ENCODE results near the gene VPS4A.
"Not testable (repeated sequence)": the region's sequence is repeated elsewhere in the genome, so short reads cannot be mapped to it uniquely, and the experiment has no call there.

The VPS4A gene

DNA sequence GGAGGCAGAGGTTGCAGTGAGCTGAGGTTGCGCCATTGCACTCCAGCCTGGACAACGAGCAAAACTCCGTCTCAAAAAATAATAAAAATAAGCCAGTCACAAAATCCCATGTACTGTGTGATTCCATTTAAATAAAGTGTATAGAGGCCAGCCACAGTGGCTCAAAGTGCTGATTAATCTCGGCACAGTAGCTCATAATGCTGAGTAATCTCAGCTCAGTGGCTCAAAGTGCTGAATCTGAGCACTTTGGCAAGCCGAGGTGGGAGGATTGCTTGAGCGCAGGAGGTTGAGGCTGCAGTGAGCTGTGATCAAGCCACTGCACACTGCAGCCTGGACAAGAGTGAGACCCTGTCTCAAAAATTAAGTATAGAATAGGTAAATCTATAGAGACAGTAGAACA, 35.5 kb downstream of the VPS4A start:
- peaks cover 7 to 8% of the 10 kb centered on the region in 2 donors for H3K4me1 Mint-ChIP-seq
- H3K36me3 Mint-ChIP-seq = peaks cover 31 to 48% of the 10 kb centered on the region in 2 donors
- no peaks in the 10 kb centered on the region for H3K9me3 Mint-ChIP-seq
- H3K4me3 Mint-ChIP-seq = no peak overlapping the region
- no peaks in the 10 kb centered on the region for H3K27me3 Mint-ChIP-seq
- H3K27ac Mint-ChIP-seq = no peak overlapping the region
- ATAC-seq (replicated peaks) = no peak
- no peak for DNase-seq

DNA sequence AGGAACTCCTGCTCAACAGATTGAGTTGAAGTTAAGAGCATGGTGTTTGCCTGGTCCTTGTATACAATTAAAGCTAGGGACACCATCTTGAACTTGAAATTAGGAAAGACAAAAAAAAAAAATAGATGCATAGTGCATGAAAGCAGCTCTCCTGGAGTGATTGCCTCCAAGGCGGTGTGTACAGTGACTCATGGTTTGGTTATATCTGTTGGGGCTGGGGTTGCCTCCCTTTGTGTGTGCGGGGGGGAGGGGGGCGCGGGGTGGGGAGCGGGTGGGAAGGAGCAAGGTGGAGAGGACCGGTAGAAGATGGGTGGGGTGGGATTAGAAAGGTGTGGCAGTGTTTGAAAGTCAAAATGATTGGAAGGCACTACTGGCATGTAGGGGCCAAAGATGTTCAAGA, 37.1 kb downstream of the VPS4A start:
- DNase-seq (no peak), ATAC-seq (replicated peaks) (no peak)
- H3K36me3 Mint-ChIP-seq = peaks cover 32 to 54% of the 10 kb centered on the region in 2 donors
- peaks cover 5 to 8% of the 10 kb centered on the region in 2 donors for H3K4me1 Mint-ChIP-seq
- H3K27ac Mint-ChIP-seq = no peak overlapping the region
- no peaks in the 10 kb centered on the region for H3K27me3 Mint-ChIP-seq
- H3K9me3 Mint-ChIP-seq = no peaks in the 10 kb centered on the region
- no peak overlapping the region for H3K4me3 Mint-ChIP-seq

DNA sequence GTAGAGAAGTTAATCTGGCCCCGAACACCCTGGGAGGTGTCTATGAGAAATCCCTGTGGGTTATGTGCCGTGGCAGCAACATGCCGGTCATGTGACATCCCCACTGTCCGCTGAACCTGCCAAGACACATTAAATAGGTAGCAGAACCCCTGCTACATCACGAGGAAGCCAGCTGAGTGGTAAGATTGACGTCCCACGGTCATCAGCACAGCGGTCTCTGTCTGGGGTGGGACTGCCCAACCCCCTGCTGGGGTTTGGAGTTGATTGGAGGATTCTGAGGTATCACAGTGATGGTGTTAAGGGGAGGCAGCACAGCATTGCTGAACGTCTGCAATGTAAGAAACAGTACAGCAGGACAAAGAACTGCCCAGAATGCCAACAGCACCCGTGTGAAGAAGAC, 38.4 kb downstream of the VPS4A start:
- ATAC-seq (replicated peaks) (no peak), DNase-seq (no peak)
- Mint-ChIP-seq H3K4me3 (no peak overlapping the region), H3K27ac (peak overlapping the region; percentile 14), H3K36me3 (peaks cover 31 to 50% of the 10 kb centered on the region in 2 donors), H3K9me3 (no peaks in the 10 kb centered on the region), H3K4me1 (peaks cover 5 to 8% of the 10 kb centered on the region in 2 donors), H3K27me3 (no peaks in the 10 kb centered on the region)

DNA sequence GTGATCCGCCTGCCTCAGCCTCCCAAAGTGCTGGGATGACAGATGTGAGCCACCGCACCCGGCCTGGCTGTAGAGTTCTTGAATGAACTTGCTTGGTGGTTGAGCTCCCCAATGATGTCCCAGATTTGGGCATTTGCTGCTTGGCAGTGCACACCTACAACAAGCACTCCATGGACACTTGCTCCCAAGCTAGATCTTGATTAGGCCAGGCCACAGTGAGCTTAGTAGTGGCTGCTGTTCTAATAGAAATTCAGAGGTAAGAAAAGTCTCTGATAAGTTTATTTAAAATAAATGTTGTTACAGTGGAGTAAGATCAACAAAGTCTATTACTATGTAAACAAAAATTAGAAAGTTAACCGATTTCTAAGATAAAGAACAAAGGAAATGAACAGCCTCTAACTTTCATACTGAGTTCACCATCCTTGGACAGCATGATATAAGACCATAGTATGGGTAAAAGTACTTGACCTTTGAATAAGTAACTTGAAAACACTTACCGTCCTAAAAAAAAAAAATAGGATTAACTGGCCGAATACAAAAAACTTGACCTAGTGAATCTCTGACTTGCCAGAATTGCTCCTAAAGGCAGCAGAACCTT, 39.5 kb downstream of the VPS4A start:
- Mint-ChIP-seq H3K4me1 (peaks cover 3 to 7% of the 10 kb centered on the region in 2 donors), H3K36me3 (peaks cover 36 to 50% of the 10 kb centered on the region in 2 donors), H3K27me3 (no peaks in the 10 kb centered on the region), H3K4me3 (no peak overlapping the region), H3K27ac (no peak overlapping the region), H3K9me3 (no peaks in the 10 kb centered on the region)
- no peak for DNase-seq
- no peak for ATAC-seq (replicated peaks)

DNA sequence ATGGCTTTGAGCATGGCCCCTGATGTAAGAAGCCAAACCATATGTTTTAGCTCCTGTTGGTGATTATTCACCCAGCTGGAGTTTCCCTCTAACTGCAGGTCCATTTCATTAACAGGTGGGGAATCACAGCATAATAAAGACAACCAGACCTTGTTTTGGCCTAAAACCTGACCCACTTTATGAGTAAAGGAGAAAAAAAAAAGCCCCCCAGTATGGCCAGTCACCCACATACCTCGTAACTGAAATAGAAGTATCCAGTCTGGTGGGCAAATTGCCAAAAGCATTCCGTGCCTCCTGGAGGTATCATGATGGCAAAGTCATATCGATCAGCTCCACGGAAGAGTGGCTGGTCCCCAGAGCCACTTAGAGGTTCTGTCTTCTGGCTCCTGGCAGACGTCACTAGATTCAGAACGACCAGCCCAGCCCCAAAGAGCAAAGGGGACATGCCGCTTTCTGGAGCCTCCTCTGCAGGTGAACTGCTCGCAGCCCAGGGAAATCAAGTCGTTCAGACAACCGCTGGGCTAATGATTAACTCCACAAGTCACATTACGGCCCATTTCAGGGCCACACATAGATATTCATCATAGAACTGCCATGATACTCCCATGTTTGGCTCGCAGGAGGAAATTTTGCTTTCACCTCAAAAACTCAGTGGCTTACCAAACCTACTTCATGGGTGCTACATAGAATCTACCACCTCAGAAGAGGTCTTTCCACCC, 40.3 kb downstream of the VPS4A start, which contains the start of gene TMED6:
Gene TMED6 (minus strand): TSS at position 478 of the 719 bp plus-strand sequence. CDS start 33 bp downstream, at position 445.
- Mint-ChIP-seq H3K27me3 (no peaks in the 10 kb centered on the region), H3K36me3 (peaks cover 39 to 51% of the 10 kb centered on the region in 2 donors), H3K9me3 (no peaks in the 10 kb centered on the region), H3K27ac (no peak within 1 kb of the TSS), H3K4me1 (peaks cover 0 to 2% of the 10 kb centered on the region in 2 donors), H3K4me3 (no peak within 1 kb of the TSS)
- DNase-seq (no peak), ATAC-seq (replicated peaks) (no peak)

DNA sequence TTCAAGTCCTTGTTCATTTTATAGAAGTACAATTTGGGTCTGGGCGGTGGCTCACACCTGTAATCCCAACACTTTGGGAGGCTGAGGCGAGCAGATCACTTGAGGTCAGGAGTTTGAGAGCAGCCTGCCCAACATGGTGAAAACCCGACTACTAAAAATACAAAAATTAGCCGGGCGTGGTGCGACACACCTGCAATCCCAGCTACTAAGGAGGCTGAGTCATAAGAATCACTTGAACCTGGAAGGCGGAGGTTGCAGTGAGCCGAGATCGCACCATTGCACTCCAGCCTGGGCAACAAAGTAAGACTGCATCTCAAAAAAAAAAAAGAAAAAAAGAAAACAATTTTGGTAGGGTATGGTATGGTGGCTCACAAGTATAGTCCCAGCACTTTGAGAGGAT, 48.9 kb downstream of the VPS4A start:
- H3K27ac Mint-ChIP-seq; H3K27me3 Mint-ChIP-seq; H3K9me3 Mint-ChIP-seq; DNase-seq; ATAC-seq (replicated peaks); H3K4me3 Mint-ChIP-seq: not testable (repeated sequence)
- Mint-ChIP-seq H3K4me1 (peaks cover 16 to 25% of the 10 kb centered on the region in 2 donors), H3K36me3 (peaks cover 43 to 57% of the 10 kb centered on the region in 2 donors)

DNA sequence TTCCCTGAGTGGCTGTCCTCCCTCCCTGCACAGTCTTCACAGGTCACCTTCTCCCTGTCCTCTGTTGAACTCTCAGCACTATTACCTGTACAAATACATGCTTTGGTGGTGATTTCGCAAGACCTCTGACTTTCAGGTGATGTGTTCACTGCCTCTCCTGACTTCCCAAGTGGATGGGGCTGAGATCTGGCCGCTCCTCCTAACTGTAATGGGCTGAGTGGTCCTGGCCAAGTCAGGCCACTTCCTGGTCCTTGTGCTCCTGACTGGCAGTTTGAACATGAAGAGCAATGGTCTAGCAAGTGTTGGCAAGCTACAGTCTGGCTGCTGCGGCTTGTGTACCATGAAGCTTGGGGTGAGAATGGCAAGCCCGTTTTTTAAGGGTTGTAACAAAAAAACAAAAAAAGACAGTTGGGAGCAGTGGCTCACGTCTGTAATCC, 52.1 kb downstream of the VPS4A start:
- Mint-ChIP-seq H3K27me3 (no peaks in the 10 kb centered on the region), H3K9me3 (no peaks in the 10 kb centered on the region), H3K27ac (peak overlapping the region; percentile 6), H3K4me1 (peaks cover 10 to 16% of the 10 kb centered on the region in 2 donors), H3K4me3 (no peak overlapping the region), H3K36me3 (peaks cover 46 to 67% of the 10 kb centered on the region in 2 donors)
- no peak for ATAC-seq (replicated peaks)
- DNase-seq = no peak

DNA sequence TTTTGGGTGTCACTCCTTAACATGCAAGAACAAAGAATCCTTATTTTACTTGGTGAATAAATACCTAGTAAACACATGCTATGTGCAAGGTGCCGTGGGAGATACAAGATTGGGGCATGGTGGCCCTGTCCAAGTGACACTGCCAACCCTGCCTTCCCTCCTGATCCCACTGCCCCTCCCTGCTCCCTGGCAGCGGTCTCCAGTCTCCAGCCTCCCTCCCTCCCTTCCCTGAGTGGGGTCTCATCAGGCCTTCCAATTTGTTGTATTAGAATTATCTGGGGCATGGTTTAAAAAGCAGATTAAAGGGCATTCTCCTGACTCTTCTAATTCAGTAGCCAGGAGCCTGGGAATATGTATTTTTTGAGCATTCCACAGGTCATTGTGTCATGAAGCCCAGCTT, 52.9 kb downstream of the VPS4A start:
- H3K4me1 Mint-ChIP-seq = peaks cover 10 to 16% of the 10 kb centered on the region in 2 donors
- no peaks in the 10 kb centered on the region for H3K27me3 Mint-ChIP-seq
- H3K9me3 Mint-ChIP-seq = no peaks in the 10 kb centered on the region
- DNase-seq (no peak), ATAC-seq (replicated peaks) (no peak)
- H3K36me3 Mint-ChIP-seq = peaks cover 49 to 66% of the 10 kb centered on the region in 2 donors
- H3K27ac Mint-ChIP-seq = no peak overlapping the region
- H3K4me3 Mint-ChIP-seq = no peak overlapping the region

DNA sequence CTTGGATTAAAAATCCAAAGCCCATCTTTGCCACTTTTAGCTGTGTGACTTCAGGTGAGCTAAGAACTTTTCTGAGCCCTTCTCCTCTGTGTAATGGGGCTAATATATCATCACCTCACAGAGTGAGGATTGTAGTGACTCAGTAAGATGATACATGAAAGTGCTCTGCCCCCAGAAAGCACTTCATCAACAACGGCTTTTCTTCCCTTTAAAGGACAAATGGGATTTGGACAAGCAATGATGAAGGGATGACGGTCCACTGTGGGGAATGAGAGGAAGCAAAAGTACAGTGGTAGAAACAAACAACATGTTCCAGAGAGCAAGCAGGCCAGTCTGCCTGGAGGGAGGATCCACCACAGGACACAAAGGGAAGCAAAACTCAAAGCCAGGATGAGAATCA, 54.8 kb downstream of the VPS4A start:
- DNase-seq = no peak
- Mint-ChIP-seq H3K4me1 (peaks cover 24 to 25% of the 10 kb centered on the region in 2 donors), H3K27me3 (no peaks in the 10 kb centered on the region), H3K9me3 (peaks cover 0 to 4% of the 10 kb centered on the region in 2 donors), H3K36me3 (peaks cover 59 to 71% of the 10 kb centered on the region in 2 donors), H3K27ac (no peak overlapping the region), H3K4me3 (no peak overlapping the region)
- ATAC-seq (replicated peaks) = no peak

DNA sequence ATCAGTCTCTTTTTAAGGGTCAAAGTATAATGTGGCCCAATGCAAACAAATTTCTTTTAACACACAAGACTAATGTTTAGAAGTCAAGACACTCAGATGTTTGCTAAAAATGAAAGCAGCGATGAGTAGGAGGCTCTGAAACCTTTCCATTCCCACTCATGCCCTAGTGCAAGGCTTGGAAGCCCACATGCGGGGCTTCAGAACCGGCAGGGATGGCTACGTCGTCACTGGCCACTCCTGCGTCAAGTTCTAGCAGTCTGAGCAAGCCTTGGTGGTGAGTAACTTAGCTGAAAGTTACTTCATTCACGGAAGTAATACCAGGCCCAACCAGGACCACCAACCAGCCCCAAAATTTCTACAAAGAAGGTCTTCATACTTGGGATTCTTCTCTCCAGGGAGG, 55.3 kb downstream of the VPS4A start:
- Mint-ChIP-seq H3K4me3 (no peak overlapping the region), H3K27ac (peak overlapping the region; percentile 37), H3K27me3 (no peaks in the 10 kb centered on the region), H3K9me3 (peaks cover 0 to 4% of the 10 kb centered on the region in 2 donors), H3K4me1 (peaks cover 24 to 27% of the 10 kb centered on the region in 2 donors), H3K36me3 (peaks cover 56 to 68% of the 10 kb centered on the region in 2 donors)
- ATAC-seq (replicated peaks) (no peak), DNase-seq (no peak)

DNA sequence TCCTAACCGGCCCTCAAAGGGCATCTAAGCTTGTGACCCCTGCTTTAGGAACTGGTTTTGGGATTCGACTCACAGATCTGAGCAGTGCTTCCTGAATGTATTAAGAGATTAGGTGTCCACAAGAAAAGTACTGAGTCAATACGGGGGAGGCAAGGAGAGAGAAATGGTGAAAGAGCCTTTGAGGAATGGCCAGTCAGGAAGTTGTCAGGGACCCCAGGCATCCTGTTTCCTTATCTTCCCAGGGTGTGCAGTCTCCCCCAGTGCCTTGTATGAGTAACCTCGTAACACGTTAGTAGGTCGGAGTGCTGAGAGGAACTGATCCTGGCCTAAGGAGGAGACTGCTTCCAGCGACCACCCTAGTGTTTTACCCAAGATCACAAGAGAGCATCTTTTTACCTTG, 56.8 kb downstream of the VPS4A start:
- Mint-ChIP-seq H3K36me3 (peaks cover 54 to 69% of the 10 kb centered on the region in 2 donors), H3K27ac (peak overlapping the region; percentile 75), H3K27me3 (no peaks in the 10 kb centered on the region)

DNA sequence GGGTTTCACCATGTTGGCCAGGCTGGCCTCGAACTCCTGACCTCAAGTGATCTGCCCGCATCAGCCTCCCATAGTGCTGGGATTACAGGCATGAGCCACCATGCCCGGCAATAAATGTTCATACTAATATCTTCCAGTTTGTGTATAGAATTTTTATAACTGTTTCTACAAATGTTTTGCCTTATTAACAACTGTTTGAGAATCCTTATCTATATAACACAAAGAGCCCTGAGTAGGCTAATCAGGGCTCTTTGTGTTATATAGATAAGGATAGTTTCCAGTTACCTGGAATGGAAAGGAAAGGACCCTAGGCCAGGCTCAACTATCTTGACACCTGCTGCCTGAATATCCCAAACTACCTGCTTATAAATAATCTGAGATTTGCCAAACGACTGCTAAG, 57.7 kb downstream of the VPS4A start:
- ATAC-seq (replicated peaks) (no peak), DNase-seq (no peak)
- Mint-ChIP-seq H3K9me3 (peaks cover 0 to 4% of the 10 kb centered on the region in 2 donors), H3K4me3 (no peak overlapping the region), H3K27ac (peak overlapping the region; percentile 47), H3K36me3 (peaks cover 50 to 67% of the 10 kb centered on the region in 2 donors), H3K4me1 (peaks cover 29 to 42% of the 10 kb centered on the region in 2 donors), H3K27me3 (no peaks in the 10 kb centered on the region)

More for the DNA sequence above, 56.8 kb downstream of the VPS4A start:
- H3K4me3 Mint-ChIP-seq = no peak overlapping the region
- peaks cover 21 to 38% of the 10 kb centered on the region in 2 donors for H3K4me1 Mint-ChIP-seq
- H3K9me3 Mint-ChIP-seq = peaks cover 0 to 4% of the 10 kb centered on the region in 2 donors
- DNase-seq (no peak), ATAC-seq (replicated peaks) (no peak)

DNA sequence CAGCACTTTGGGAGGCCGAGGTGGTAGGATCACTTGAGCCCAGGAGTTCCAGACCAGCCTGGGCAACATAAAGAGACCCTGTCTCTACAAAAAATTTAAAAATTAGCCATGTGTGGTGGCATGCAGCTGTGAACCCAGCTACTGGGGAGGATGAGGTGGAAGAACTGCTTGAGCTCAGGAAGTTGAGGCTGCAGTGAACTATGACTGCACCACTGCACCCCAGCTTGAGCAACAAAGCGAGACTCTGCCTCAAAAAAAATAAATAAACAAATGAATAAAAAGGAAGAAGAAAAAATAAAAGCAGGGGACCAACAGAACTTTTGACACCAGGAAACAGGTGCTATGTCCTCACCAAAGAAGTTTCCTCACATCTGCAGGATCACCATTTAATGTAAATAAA, 60.4 kb downstream of the VPS4A start:
- H3K4me3 Mint-ChIP-seq = peak overlapping the region in 1 of 2 donors; percentile 48
- H3K36me3 Mint-ChIP-seq = peaks cover 38 to 54% of the 10 kb centered on the region in 2 donors
- no peaks in the 10 kb centered on the region for H3K27me3 Mint-ChIP-seq
- DNase-seq = no peak
- H3K27ac Mint-ChIP-seq = peak overlapping the region; percentile 93
- ATAC-seq (replicated peaks) = peak; percentile 64 to 67
- peaks cover 0 to 4% of the 10 kb centered on the region in 2 donors for H3K9me3 Mint-ChIP-seq
- peaks cover 25 to 42% of the 10 kb centered on the region in 2 donors for H3K4me1 Mint-ChIP-seq

DNA sequence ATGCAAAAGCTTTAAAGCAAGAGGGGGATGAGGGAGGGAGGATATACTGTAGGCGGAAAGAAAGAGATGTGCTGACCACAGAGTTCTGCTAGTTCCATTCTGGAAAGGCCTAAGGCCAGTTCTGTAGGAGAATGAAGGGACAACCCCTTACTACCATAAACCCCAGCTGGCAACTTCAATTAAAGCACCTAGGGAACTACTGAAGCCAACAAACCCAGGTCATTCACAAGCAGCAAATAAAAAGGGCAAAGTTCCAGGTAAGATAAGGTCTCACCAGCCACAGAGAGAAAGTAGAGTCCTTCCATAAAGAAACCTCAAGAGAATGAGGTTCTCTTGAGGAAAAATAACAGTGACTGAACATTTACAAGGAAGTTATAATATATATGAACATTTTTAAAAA, 61.9 kb downstream of the VPS4A start:
- H3K4me1 Mint-ChIP-seq = peaks cover 24 to 46% of the 10 kb centered on the region in 2 donors
- H3K27ac Mint-ChIP-seq = peak overlapping the region; percentile 83
- H3K9me3 Mint-ChIP-seq = peaks cover 0 to 4% of the 10 kb centered on the region in 2 donors
- DNase-seq (no peak), ATAC-seq (replicated peaks) (no peak)
- no peaks in the 10 kb centered on the region for H3K27me3 Mint-ChIP-seq
- no peak overlapping the region for H3K4me3 Mint-ChIP-seq
- H3K36me3 Mint-ChIP-seq = peaks cover 39 to 53% of the 10 kb centered on the region in 2 donors
